ENCODE data around the gene MTHFD1L. TPM values are rescaled to one million over a fixed set of nuclear protein-coding genes. Genes with fewer than 3 reads are reported as not detected.
A peak's percentile ranks its signal among the peaks of the same experiment; 100 is the strongest.

The MTHFD1L gene
- total RNA-seq, 2 donors from 2014 or later: 4.1 to 12.2 TPM

DNA sequence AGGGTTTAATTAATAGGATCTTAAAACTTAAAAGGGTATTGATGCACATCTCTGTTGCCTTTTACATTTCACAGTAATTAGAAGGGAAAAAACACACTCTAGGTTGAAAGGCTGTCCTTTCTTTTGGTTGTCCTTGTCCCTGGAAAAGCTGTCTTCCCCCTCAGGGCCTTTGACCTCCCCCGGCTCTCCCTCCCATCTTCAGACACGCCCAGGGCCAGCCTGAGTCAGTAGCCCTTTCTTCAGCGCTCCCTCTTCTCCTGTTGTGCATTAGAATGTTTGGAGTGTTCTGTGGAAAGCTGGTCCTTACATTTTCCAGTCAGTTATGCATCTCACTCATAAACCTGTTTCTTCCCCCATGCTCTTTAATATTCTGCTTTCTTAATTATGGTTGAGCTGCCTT, 157.0 kb downstream of the MTHFD1L start:
- H3K27me3 ChIP-seq: no peaks in the 10 kb centered on the region
- no peaks in the 10 kb centered on the region for H3K4me1 ChIP-seq
- no peak for DNase-seq (ENCODE audit: low spot score)
- TF ChIP-seq CTCF (IDR thresholded peaks at IDR 0.05): no peak
- no peaks in the 10 kb centered on the region for H3K9me3 ChIP-seq
- H3K27ac ChIP-seq: no peak overlapping the region
- no peak overlapping the region for H3K4me3 ChIP-seq
- H3K36me3 ChIP-seq: no peaks in the 10 kb centered on the region

DNA sequence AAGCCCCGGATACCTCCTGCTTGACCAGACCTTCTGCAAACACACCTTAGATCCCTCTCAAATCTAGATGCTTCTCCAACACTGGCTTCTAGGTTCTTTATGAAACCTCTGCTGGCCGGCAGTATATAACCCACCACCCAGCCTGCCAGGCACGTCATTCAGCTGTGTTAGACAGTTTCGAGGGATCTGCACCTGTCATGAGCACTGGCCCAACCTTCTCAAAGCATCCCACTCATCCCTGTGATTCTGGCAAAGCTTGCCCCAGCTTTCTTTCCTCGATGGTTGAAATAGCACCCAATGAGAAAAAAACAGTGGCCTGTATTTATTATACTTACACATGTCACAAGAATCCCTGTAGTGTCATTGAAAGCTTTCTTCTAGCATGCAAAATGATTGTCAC, 157.8 kb downstream of the MTHFD1L start:
- H3K9me3 ChIP-seq: no peaks in the 10 kb centered on the region

DNA sequence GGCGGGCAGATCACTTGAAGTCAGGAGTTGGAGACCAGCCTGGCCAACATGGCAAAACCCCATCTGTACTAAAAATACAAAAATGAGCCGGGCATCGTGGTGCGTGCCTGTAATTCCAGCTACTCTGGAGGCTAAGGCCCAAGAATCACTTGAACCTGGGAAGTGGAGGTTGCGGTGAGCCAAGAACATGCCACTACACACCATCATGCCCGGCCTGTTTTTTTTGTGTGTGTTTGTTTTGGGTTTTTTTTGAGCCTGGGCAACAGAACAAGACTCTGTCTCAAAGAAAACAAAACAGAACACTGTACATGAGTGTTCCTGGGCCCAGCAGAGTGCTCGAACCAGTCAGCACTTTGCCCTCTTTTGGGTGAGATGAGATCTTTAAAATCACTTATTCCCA, 159.1 kb downstream of the MTHFD1L start:
- Histone ChIP-seq H3K27me3 (no peaks in the 10 kb centered on the region), H3K36me3 (no peaks in the 10 kb centered on the region), H3K27ac (peak overlapping the region in 1 of 2 donors; percentile 1), H3K9me3 (no peaks in the 10 kb centered on the region), H3K4me3 (no peak overlapping the region), H3K4me1 (no peaks in the 10 kb centered on the region)
- DNase-seq (ENCODE audit: low spot score): no peak
- TF ChIP-seq CTCF (IDR thresholded peaks at IDR 0.05): no peak

More for the DNA sequence above, 157.8 kb downstream of the MTHFD1L start:
- no peaks in the 10 kb centered on the region for H3K4me1 ChIP-seq
- no peak for DNase-seq (ENCODE audit: low spot score)
- H3K36me3 ChIP-seq: no peaks in the 10 kb centered on the region
- TF ChIP-seq CTCF (IDR thresholded peaks at IDR 0.05): no peak
- H3K27me3 ChIP-seq: no peaks in the 10 kb centered on the region
- no peak overlapping the region for H3K4me3 ChIP-seq
- no peak overlapping the region for H3K27ac ChIP-seq

DNA sequence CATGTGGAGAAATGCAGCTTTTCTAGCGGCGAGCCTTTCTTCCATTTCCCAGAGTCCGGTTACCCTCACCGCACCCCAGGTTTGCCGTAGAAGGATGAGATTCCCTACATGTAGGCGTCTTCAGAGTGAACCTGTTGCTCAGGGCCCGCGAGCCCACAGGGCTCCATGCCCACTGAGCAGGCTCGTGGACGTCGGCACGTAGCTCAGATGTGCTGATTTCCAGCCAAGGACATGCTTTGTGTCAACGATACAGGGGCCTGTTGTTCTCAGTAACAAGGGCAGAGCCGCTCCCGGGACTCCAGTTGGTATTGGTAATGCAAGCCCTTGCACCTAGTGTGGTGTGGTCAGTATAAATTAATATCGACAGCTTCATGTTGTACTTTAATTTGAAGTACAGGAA, 159.6 kb downstream of the MTHFD1L start:
- Histone ChIP-seq H3K4me1 (no peaks in the 10 kb centered on the region), H3K4me3 (no peak overlapping the region), H3K9me3 (no peaks in the 10 kb centered on the region), H3K27ac (no peak overlapping the region), H3K36me3 (no peaks in the 10 kb centered on the region), H3K27me3 (no peaks in the 10 kb centered on the region)
- DNase-seq (ENCODE audit: low spot score): no peak
- no peak for TF ChIP-seq CTCF (IDR thresholded peaks at IDR 0.05)

DNA sequence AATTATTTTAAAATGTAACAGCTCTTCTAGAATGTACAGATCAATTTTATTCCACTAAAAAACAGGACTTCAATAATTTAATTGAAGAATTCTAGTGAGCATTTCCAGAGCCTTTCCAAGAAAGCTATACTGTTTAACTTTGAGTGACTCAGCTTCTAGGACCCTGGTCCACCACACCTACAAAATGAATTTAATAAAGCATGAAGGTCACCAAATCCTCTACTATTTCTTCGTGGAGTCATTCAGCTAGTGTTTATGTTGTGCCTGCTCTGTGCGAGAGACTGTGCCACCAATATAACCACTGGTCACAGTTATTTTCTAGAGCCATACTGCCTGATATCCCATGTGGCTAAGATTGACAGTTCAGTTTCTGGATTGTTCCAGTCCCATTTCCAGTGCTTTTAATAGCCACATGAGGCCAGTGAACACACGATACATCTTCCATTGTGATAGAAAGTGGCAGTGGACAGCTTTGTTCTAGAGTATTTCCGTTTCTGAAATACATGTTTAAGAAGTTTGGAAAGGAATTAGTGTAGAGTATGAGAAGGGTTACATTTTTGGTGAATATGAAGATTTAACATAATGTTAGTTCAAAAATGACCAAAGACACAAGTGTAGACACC, 160.7 kb downstream of the MTHFD1L start:
- Histone ChIP-seq H3K4me1 (no peaks in the 10 kb centered on the region), H3K27ac (no peak overlapping the region), H3K4me3 (no peak overlapping the region), H3K27me3 (no peaks in the 10 kb centered on the region), H3K36me3 (no peaks in the 10 kb centered on the region), H3K9me3 (no peaks in the 10 kb centered on the region)
- peak in 1 of 2 donors; percentile 11 for TF ChIP-seq CTCF (IDR thresholded peaks at IDR 0.05)
- DNase-seq (ENCODE audit: low spot score): no peak

GRCh38 chr6:151027295-151027747, 161.8 kb downstream of the MTHFD1L start:
- H3K36me3 ChIP-seq: no peaks in the 10 kb centered on the region
- no peak overlapping the region for H3K27ac ChIP-seq
- H3K4me1 ChIP-seq: no peaks in the 10 kb centered on the region
- TF ChIP-seq CTCF (IDR thresholded peaks at IDR 0.05): no peak
- no peak overlapping the region for H3K4me3 ChIP-seq
- H3K9me3 ChIP-seq: no peaks in the 10 kb centered on the region
- no peak for DNase-seq (ENCODE audit: low spot score)
- no peaks in the 10 kb centered on the region for H3K27me3 ChIP-seq

Measured in right atrium auricular region (tissue), 2 donors.